HG03457 (cell line): ENCODE results near the gene LAMTOR1.
"Not testable (repeated sequence)": the region's sequence is repeated elsewhere in the genome, so short reads cannot be mapped to it uniquely, and the experiment has no call there.

ENCODE experiments used
- ATAC-seq: cut with Tn5 transposase; IDR thresholded peaks from one replicate; pipeline ENCODE4 v1.9.1; 2021; ENCODE audit warnings: moderate number of reproducible peaks; ENCODE audit not compliant: unreplicated experiment

The LAMTOR1 gene

GRCh38 chr11:72102946-72103753, at the start of gene LAMTOR1:
Gene LAMTOR1 (minus strand): TSS chr11:72103297. CDS start chr11:72103224, 73 bp downstream.
- peak; percentile 63 for ATAC-seq

- no peak for ATAC-seq
Measured at GRCh38 chr11:72150882-72151281, 47.8 kb upstream of the LAMTOR1 start.

- ATAC-seq: no peak
Measured at GRCh38 chr11:72146625-72147024, 43.5 kb upstream of the LAMTOR1 start.

- no peak for ATAC-seq
Measured at GRCh38 chr11:72144807-72145565, 41.9 kb upstream of the LAMTOR1 start.

- not testable (repeated sequence) for ATAC-seq
Measured at GRCh38 chr11:72142543-72142942, 39.4 kb upstream of the LAMTOR1 start.

- ATAC-seq: not testable (repeated sequence)
Measured at GRCh38 chr11:72142086-72142485, 39.0 kb upstream of the LAMTOR1 start.

GRCh38 chr11:72141066-72141465, 38.0 kb upstream of the LAMTOR1 start:
- no peak for ATAC-seq

- no peak for ATAC-seq
Measured at GRCh38 chr11:72140661-72141060, 37.6 kb upstream of the LAMTOR1 start.

GRCh38 chr11:72139500-72139899, 36.4 kb upstream of the LAMTOR1 start:
- no peak for ATAC-seq

GRCh38 chr11:72138821-72139390, 35.8 kb upstream of the LAMTOR1 start:
- no peak for ATAC-seq

- no peak for ATAC-seq
Measured at GRCh38 chr11:72136684-72137262, 33.7 kb upstream of the LAMTOR1 start.

- no peak for ATAC-seq
Measured at GRCh38 chr11:72135891-72136683, 33.0 kb upstream of the LAMTOR1 start.

GRCh38 chr11:72135473-72135872, 32.4 kb upstream of the LAMTOR1 start, which contains the start of gene FOLR3:
Gene FOLR3 (plus strand): TSS chr11:72135725. CDS start chr11:72135953, 228 bp downstream.
- not testable (repeated sequence) for ATAC-seq

GRCh38 chr11:72132646-72133045, 29.5 kb upstream of the LAMTOR1 start:
- no peak for ATAC-seq

GRCh38 chr11:72129381-72129780, 26.3 kb upstream of the LAMTOR1 start:
- ATAC-seq: no peak

GRCh38 chr11:72127923-72128322, 24.8 kb upstream of the LAMTOR1 start:
- no peak for ATAC-seq

GRCh38 chr11:72125956-72126355, 22.9 kb upstream of the LAMTOR1 start:
- no peak for ATAC-seq

- no peak for ATAC-seq
Measured at GRCh38 chr11:72124046-72124445, 20.9 kb upstream of the LAMTOR1 start.

GRCh38 chr11:72123117-72123653, 20.1 kb upstream of the LAMTOR1 start:
- ATAC-seq: no peak

GRCh38 chr11:72122607-72123006, 19.5 kb upstream of the LAMTOR1 start:
- no peak for ATAC-seq
